Calu3 (cell line): Measurements from ENCODE around the gene ARHGAP25. TPM values are rescaled to one million over a fixed set of nuclear protein-coding genes. Genes with fewer than 3 reads are reported as not detected.
"Not testable (repeated sequence)": the region's sequence is repeated elsewhere in the genome, so short reads cannot be mapped to it uniquely, and the experiment has no call there.

ENCODE experiments used
- BruUV-seq: library from RNA; stranded (reverse); fragments of 400-500 nt; replicated peaks from 2 replicates; lab custom pipeline; 2021; lab: Mats Ljungman, UMichigan
- CTCF ChIA-PET: fragments of 300-600 bp; sonication (Branson Sonifier 250); formaldehyde crosslinking; loops from one replicate; lab custom pipeline; 2022; ENCODE audit warnings: antibody characterized with exemption; lab: Charles Lee
- DNase-seq: peaks from one replicate; pipeline ENCODE4 v3.0.0; 2022
- H3K27ac Mint-ChIP-seq: one replicate; pipeline ENCODE4 v1.8.0; 2022; ENCODE audit warnings: mixed read lengths; ENCODE audit not compliant: unreplicated experiment
- H3K27me3 Mint-ChIP-seq: one replicate; pipeline ENCODE4 v1.8.0; 2022; ENCODE audit warnings: mixed read lengths; ENCODE audit not compliant: unreplicated experiment
- H3K36me3 Mint-ChIP-seq: one replicate; pipeline ENCODE4 v1.8.0; 2022; ENCODE audit warnings: mild to moderate bottlenecking, moderate library complexity, mixed read lengths; ENCODE audit not compliant: insufficient read depth, unreplicated experiment
- H3K4me1 Mint-ChIP-seq: one replicate; pipeline ENCODE4 v1.8.0; 2022; ENCODE audit warnings: mild to moderate bottlenecking, low read depth, mixed read lengths; ENCODE audit not compliant: unreplicated experiment
- H3K4me3 Mint-ChIP-seq: one replicate; pipeline ENCODE4 v1.8.0; 2022; ENCODE audit warnings: mild to moderate bottlenecking, low read depth, moderate library complexity, mixed read lengths; ENCODE audit not compliant: unreplicated experiment
- H3K9me3 Mint-ChIP-seq: one replicate; pipeline ENCODE4 v1.8.0; 2022; ENCODE audit warnings: low read depth, mixed read lengths; ENCODE audit not compliant: unreplicated experiment
- CTCF ChIP-seq: fragments of 200-600 bp; IDR thresholded peaks from one replicate; pipeline ENCODE4 v1.8.0; 2022; ENCODE audit warnings: antibody characterized with exemption; ENCODE audit not compliant: unreplicated experiment
- intact Hi-C: fragments of 100-400 bp; cut with micrococcal nuclease; formaldehyde crosslinking; loops from one replicate; pipeline ENCODE4 v1.10.0; 2022; ENCODE audit not compliant: unreplicated experiment
- total RNA-seq: library from RNA; stranded (reverse); gene quantifications from 2 replicates; pipeline ENCODE4 v1.2.3, GENCODE V29; 2022

Gene ARHGAP25
- total RNA-seq, 1 experiment from 2014 or later = not detected

- no peak for TF ChIP-seq CTCF
- Mint-ChIP-seq H3K27me3 (peaks cover 43% of the 10 kb centered on the region), H3K9me3 (no peaks in the 10 kb centered on the region), H3K4me3 (no peak overlapping the region), H3K36me3 (no peaks in the 10 kb centered on the region), H3K4me1 (no peaks in the 10 kb centered on the region), H3K27ac (no peak overlapping the region)
- intact Hi-C loops = no loop called here
- CTCF ChIA-PET = no interaction called here
- BruUV-seq = no TSS peak
- no peak for DNase-seq
Measured at GRCh38 chr2:68798569-68798968, 64.0 kb downstream of the ARHGAP25 start.

- no peak overlapping the region for H3K27ac Mint-ChIP-seq
- H3K4me3 Mint-ChIP-seq = no peak overlapping the region
- CTCF ChIA-PET = no interaction called here
- no TSS peak for BruUV-seq
- H3K4me1 Mint-ChIP-seq = no peaks in the 10 kb centered on the region
- H3K36me3 Mint-ChIP-seq = no peaks in the 10 kb centered on the region
- no peak for TF ChIP-seq CTCF
- peaks cover 41% of the 10 kb centered on the region for H3K27me3 Mint-ChIP-seq
- DNase-seq = no peak
- intact Hi-C loops = no loop called here
- H3K9me3 Mint-ChIP-seq = no peaks in the 10 kb centered on the region
Measured at GRCh38 chr2:68799140-68800026, 64.8 kb downstream of the ARHGAP25 start.

- BruUV-seq = no TSS peak
- Mint-ChIP-seq H3K4me1 (no peaks in the 10 kb centered on the region), H3K36me3 (no peaks in the 10 kb centered on the region), H3K9me3 (no peaks in the 10 kb centered on the region), H3K4me3 (no peak overlapping the region), H3K27ac (no peak overlapping the region), H3K27me3 (peaks cover 35% of the 10 kb centered on the region)
- CTCF ChIA-PET = no interaction called here
- intact Hi-C loops = no loop called here
- no peak for TF ChIP-seq CTCF
- no peak for DNase-seq
Measured at GRCh38 chr2:68800027-68800401, 65.4 kb downstream of the ARHGAP25 start.

GRCh38 chr2:68800517-68800916 is 65.9 kb downstream of the ARHGAP25 start:
- intact Hi-C loops = no loop called here
- Mint-ChIP-seq H3K4me1 (no peaks in the 10 kb centered on the region), H3K36me3 (no peaks in the 10 kb centered on the region), H3K4me3 (no peak overlapping the region), H3K27ac (no peak overlapping the region), H3K27me3 (peaks cover 30% of the 10 kb centered on the region), H3K9me3 (no peaks in the 10 kb centered on the region)
- BruUV-seq = no TSS peak
- CTCF ChIA-PET = no interaction called here
- DNase-seq = no peak
- no peak for TF ChIP-seq CTCF

- H3K27ac Mint-ChIP-seq, BruUV-seq, intact Hi-C loops, H3K36me3 Mint-ChIP-seq, H3K4me1 Mint-ChIP-seq, DNase-seq, CTCF ChIA-PET, H3K4me3 Mint-ChIP-seq, H3K9me3 Mint-ChIP-seq: not testable (repeated sequence)
- H3K27me3 Mint-ChIP-seq = peaks cover 21% of the 10 kb centered on the region
Measured at GRCh38 chr2:68802161-68802560, 67.5 kb downstream of the ARHGAP25 start.
